Lower lobe of right lung (tissue), 2 donors: ENCODE data around the gene LRRC75A. TPM values are rescaled to one million over a fixed set of nuclear protein-coding genes. Genes with fewer than 3 reads are reported as not detected.

Source experiments
- ATAC-seq, 2 donors: fragments of 200-7000 bp; cut with Tn5 transposase; one replicate each; pipeline ENCODE4 v1.9.1; 2020 to 2022; ENCODE audit warnings: mild to moderate bottlenecking in 2 of 2, moderate library complexity in 2 of 2
- DNase-seq: peaks from one replicate; pipeline ENCODE4 v3.0.0-alpha.2; 2020
- H3K27ac ChIP-seq: fragments of 200-600 bp; one replicate; pipeline ENCODE4 v1.8.0; 2022
- H3K27me3 ChIP-seq: fragments of 200-600 bp; one replicate; pipeline ENCODE4 v1.8.0; 2022; ENCODE audit warnings: low read depth
- H3K36me3 ChIP-seq: fragments of 200-600 bp; one replicate; pipeline ENCODE4 v1.8.0; 2022; ENCODE audit warnings: mild to moderate bottlenecking
- H3K4me1 ChIP-seq: fragments of 200-600 bp; one replicate; pipeline ENCODE4 v1.8.0; 2022
- H3K4me3 ChIP-seq: fragments of 200-600 bp; one replicate; pipeline ENCODE4 v1.8.0; 2022; ENCODE audit warnings: mild to moderate bottlenecking
- H3K9me3 ChIP-seq: fragments of 200-600 bp; one replicate; pipeline ENCODE4 v1.8.0; 2022
- intact Hi-C: fragments of 100-400 bp; cut with DNase I; formaldehyde crosslinking; loops from one replicate; pipeline ENCODE4 v1.11.0; 2022
- total RNA-seq: library from RNA; stranded (reverse); fragmentation: NEBNext Ultra II Directional; extraction: Animal tissue kit (Norgen Biotek cat#: 25700); gene quantifications from one replicate; pipeline ENCODE4 v1.2.1, GENCODE V29; 2021
- TF ChIP-seq, protein P1 (sequence below): fragments of 200-600 bp; IDR thresholded peaks from one replicate; pipeline ENCODE4 v1.8.0; 2022; ENCODE audit warnings: antibody characterized with exemption, mild to moderate bottlenecking
- donor health status: DM: no; HTN: yes; CAD: no; lungs with severe emphysema.

LRRC75A gene
- total RNA-seq, 1 donor from 2014 or later, result 3.8 TPM

- DNase-seq, result no peak
- peaks cover 78% of the 10 kb centered on the region for H3K36me3 ChIP-seq
- H3K4me1 ChIP-seq, result peaks cover 22% of the 10 kb centered on the region
- H3K27ac ChIP-seq, result no peak overlapping the region
- intact Hi-C loops, result no loop called here
- H3K27me3 ChIP-seq, result no peaks in the 10 kb centered on the region
- TF ChIP-seq, protein P1, sequence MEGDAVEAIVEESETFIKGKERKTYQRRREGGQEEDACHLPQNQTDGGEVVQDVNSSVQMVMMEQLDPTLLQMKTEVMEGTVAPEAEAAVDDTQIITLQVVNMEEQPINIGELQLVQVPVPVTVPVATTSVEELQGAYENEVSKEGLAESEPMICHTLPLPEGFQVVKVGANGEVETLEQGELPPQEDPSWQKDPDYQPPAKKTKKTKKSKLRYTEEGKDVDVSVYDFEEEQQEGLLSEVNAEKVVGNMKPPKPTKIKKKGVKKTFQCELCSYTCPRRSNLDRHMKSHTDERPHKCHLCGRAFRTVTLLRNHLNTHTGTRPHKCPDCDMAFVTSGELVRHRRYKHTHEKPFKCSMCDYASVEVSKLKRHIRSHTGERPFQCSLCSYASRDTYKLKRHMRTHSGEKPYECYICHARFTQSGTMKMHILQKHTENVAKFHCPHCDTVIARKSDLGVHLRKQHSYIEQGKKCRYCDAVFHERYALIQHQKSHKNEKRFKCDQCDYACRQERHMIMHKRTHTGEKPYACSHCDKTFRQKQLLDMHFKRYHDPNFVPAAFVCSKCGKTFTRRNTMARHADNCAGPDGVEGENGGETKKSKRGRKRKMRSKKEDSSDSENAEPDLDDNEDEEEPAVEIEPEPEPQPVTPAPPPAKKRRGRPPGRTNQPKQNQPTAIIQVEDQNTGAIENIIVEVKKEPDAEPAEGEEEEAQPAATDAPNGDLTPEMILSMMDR, result no peak
- ATAC-seq, result no peak
- no peaks in the 10 kb centered on the region for H3K9me3 ChIP-seq
- no peak overlapping the region for H3K4me3 ChIP-seq
Observed at GRCh38 chr17:16446338-16446983, 45.5 kb downstream of the LRRC75A start.

DNA sequence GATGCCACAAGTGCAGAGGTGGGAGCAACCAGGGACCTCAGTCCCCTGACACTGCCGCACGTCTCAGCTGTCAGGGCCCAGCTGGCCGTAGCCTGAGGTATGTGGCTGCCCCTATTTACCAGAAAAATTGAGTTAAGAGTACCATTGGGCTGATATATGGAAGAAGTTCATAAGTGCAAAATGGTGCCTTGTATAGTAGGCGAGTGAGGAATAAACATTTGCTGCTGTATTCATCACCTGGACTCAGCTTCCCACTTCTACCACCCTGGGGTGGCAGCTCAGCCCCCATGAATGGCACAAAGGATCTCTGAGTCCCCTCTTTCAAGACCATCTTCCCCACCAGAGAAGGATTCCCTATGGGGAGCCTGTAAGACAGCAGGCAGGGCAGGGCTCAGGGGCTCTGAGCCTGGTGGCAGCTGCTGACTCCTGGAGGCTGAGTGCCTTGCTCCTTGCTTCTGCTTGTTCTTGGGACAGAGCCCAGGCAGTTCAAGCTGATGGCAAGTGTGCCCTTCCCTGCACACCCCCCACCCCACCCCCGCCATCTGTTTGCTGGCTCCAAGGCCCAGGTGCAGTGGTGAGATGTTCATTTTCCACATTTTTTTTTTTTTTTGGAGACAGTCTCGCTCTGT lies 47.6 kb downstream of the LRRC75A start:
- no peak for DNase-seq
- intact Hi-C loops, result no loop called here
- ATAC-seq, result no peak
- no peak overlapping the region for H3K4me3 ChIP-seq
- H3K4me1 ChIP-seq, result peaks cover 42% of the 10 kb centered on the region
- TF ChIP-seq, protein P1, result no peak
- H3K9me3 ChIP-seq, result no peaks in the 10 kb centered on the region
- no peak overlapping the region for H3K27ac ChIP-seq
- peaks cover 91% of the 10 kb centered on the region for H3K36me3 ChIP-seq
- H3K27me3 ChIP-seq, result no peaks in the 10 kb centered on the region

- H3K4me1 ChIP-seq, result peaks cover 42% of the 10 kb centered on the region
- no peak overlapping the region for H3K27ac ChIP-seq
- H3K9me3 ChIP-seq, result no peaks in the 10 kb centered on the region
- ATAC-seq (no peak), DNase-seq (no peak)
- H3K36me3 ChIP-seq, result peaks cover 84% of the 10 kb centered on the region
- TF ChIP-seq, protein P1, result no peak
- intact Hi-C loops, result no loop called here
- H3K27me3 ChIP-seq, result no peaks in the 10 kb centered on the region
- H3K4me3 ChIP-seq, result no peak overlapping the region
Observed at GRCh38 chr17:16443511-16444257, 48.3 kb downstream of the LRRC75A start.

GRCh38 chr17:16442594-16443510 lies 49.1 kb downstream of the LRRC75A start:
- H3K9me3 ChIP-seq, result no peaks in the 10 kb centered on the region
- H3K27me3 ChIP-seq, result no peaks in the 10 kb centered on the region
- TF ChIP-seq, protein P1, result no peak
- no peak for DNase-seq
- H3K27ac ChIP-seq, result no peak overlapping the region
- H3K4me3 ChIP-seq, result no peak overlapping the region
- ATAC-seq, result no peak
- peaks cover 76% of the 10 kb centered on the region for H3K36me3 ChIP-seq
- peaks cover 42% of the 10 kb centered on the region for H3K4me1 ChIP-seq
- intact Hi-C loops, result no loop called here

DNA sequence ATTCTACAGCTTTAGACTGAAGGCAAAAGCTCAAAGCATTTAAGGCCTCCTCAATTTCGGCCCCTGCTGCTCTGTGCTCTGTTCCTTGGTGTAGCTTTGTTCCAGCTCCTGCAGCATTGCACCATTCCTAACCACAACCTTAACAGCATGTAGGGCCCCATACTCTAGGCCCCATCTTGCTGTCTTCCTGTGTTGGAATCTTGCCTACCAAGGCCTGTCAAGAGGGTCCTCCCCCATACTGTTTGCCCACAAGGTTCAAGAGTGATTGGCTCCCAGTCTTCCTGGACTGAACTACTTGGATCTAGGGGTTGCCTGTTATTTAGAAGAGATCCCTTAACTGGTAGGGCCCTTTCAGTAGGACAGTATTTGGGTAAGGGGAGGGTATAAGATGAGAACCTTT lies 49.9 kb downstream of the LRRC75A start:
- peaks cover 42% of the 10 kb centered on the region for H3K4me1 ChIP-seq
- DNase-seq (no peak), ATAC-seq (no peak)
- no peak overlapping the region for H3K4me3 ChIP-seq
- H3K36me3 ChIP-seq, result peaks cover 69% of the 10 kb centered on the region
- no peak overlapping the region for H3K27ac ChIP-seq
- TF ChIP-seq, protein P1, result no peak
- no peaks in the 10 kb centered on the region for H3K9me3 ChIP-seq
- H3K27me3 ChIP-seq, result no peaks in the 10 kb centered on the region
- intact Hi-C loops, result no loop called here
